ENCODE measurements around the gene SYNRG. TPM values are rescaled to one million over a fixed set of nuclear protein-coding genes. Genes with fewer than 3 reads are reported as not detected.

The SYNRG gene

Small RNA genes within 50 kb of the gene (small RNA-seq; reads per million reads assigned to genes)
- gene MIR378J, result not detected

Measured in skeletal muscle satellite cell (primary cell).